ENCODE data around the gene RAP1GDS1.

GRCh38 chr4:98448908-98449307 lies 187.7 kb downstream of the RAP1GDS1 start:
- TF ChIP-seq POLR2A (IDR thresholded peaks at IDR 0.05) (no peak), EP300 (IDR thresholded peaks at IDR 0.05) (no peak)
- TF ChIP-seq, protein P1, sequence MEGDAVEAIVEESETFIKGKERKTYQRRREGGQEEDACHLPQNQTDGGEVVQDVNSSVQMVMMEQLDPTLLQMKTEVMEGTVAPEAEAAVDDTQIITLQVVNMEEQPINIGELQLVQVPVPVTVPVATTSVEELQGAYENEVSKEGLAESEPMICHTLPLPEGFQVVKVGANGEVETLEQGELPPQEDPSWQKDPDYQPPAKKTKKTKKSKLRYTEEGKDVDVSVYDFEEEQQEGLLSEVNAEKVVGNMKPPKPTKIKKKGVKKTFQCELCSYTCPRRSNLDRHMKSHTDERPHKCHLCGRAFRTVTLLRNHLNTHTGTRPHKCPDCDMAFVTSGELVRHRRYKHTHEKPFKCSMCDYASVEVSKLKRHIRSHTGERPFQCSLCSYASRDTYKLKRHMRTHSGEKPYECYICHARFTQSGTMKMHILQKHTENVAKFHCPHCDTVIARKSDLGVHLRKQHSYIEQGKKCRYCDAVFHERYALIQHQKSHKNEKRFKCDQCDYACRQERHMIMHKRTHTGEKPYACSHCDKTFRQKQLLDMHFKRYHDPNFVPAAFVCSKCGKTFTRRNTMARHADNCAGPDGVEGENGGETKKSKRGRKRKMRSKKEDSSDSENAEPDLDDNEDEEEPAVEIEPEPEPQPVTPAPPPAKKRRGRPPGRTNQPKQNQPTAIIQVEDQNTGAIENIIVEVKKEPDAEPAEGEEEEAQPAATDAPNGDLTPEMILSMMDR (IDR thresholded peaks at IDR 0.05), result no peak
